Loucy (cell line): ENCODE results near the gene DLK2.

Experiments
- H2AFZ ChIP-seq: fragments of 200-600 bp; sonication (generic); 2 replicates; pipeline ENCODE4 v1.6.0; 2016; ENCODE audit warnings: antibody characterized with exemption, mild to moderate bottlenecking, low read length, moderate library complexity
- H3F3A ChIP-seq: fragments of 200-600 bp; 2 replicates; pipeline ENCODE4 v1.6.0; 2016; ENCODE audit warnings: antibody characterized with exemption, low read depth, mild to moderate bottlenecking
- H3K27me3 ChIP-seq: fragments of 200-600 bp; sonication (generic); 2 replicates; pipeline ENCODE4 v1.6.1; 2014; ENCODE audit warnings: low read length, mild to moderate bottlenecking; ENCODE audit not compliant: insufficient read depth, poor library complexity, severe bottlenecking
- H3K36me3 ChIP-seq: fragments of 200-600 bp; sonication (generic); 2 replicates; pipeline ENCODE4 v1.6.1; 2016; ENCODE audit warnings: low read length; ENCODE audit not compliant: insufficient read depth
- H3K4me1 ChIP-seq: fragments of 200-600 bp; sonication (generic); 2 replicates; pipeline ENCODE4 v1.5.1; 2014; ENCODE audit warnings: low read length, mild to moderate bottlenecking; ENCODE audit not compliant: insufficient read depth, poor library complexity, severe bottlenecking
- H3K4me2 ChIP-seq: fragments of 200-600 bp; sonication (generic); 2 replicates; pipeline ENCODE4 v1.6.0; 2014; ENCODE audit warnings: antibody characterized with exemption, low read length, low read depth, mild to moderate bottlenecking; ENCODE audit not compliant: poor library complexity, severe bottlenecking
- H3K4me3 ChIP-seq: fragments of 200-600 bp; sonication (generic); 2 replicates; pipeline ENCODE4 v1.5.1; 2014; ENCODE audit warnings: low read length, mild to moderate bottlenecking, mixed read lengths; ENCODE audit not compliant: poor library complexity, severe bottlenecking
- H3K79me2 ChIP-seq: fragments of 200-600 bp; sonication (generic); 2 replicates; pipeline ENCODE4 v1.6.1; 2014; ENCODE audit warnings: low read length; ENCODE audit not compliant: insufficient read depth
- H3K9ac ChIP-seq: fragments of 200-600 bp; sonication (generic); 2 replicates; pipeline ENCODE4 v1.6.0; 2014; ENCODE audit warnings: mild to moderate bottlenecking, low read depth, low read length, moderate library complexity; ENCODE audit not compliant: poor library complexity, severe bottlenecking
- H3K9me2 ChIP-seq: fragments of 200-600 bp; sonication (generic); replicated peaks from 2 replicates; pipeline ENCODE4 v1.6.1; 2016; ENCODE audit warnings: low read depth, low read length, mixed read lengths
- H3K9me3 ChIP-seq: fragments of 200-600 bp; sonication (generic); 2 replicates; pipeline ENCODE4 v1.6.1; 2014; ENCODE audit warnings: mild to moderate bottlenecking, antibody characterized with exemption, low read length, low read depth; ENCODE audit not compliant: insufficient read depth
- H4K20me1 ChIP-seq: fragments of 200-600 bp; sonication (generic); 2 replicates; pipeline ENCODE4 v1.6.0; 2014; ENCODE audit warnings: antibody characterized with exemption, low read length, mild to moderate bottlenecking; ENCODE audit not compliant: insufficient read depth, poor library complexity, severe bottlenecking
- EZH2phosphoT487 ChIP-seq: fragments of 200-600 bp; IDR thresholded peaks from 2 replicates; pipeline ENCODE4 v1.6.1; 2018; ENCODE audit warnings: antibody characterized with exemption, mild to moderate bottlenecking, moderate library complexity, borderline replicate concordance
- TF ChIP-seq, protein P1 (sequence below): fragments of 200-600 bp; sonication (generic); conservative IDR thresholded peaks from 2 replicates; pipeline ENCODE4 v1.5.1; 2014; ENCODE audit warnings: mild to moderate bottlenecking, antibody characterized with exemption, low read length

DLK2 gene

DNA sequence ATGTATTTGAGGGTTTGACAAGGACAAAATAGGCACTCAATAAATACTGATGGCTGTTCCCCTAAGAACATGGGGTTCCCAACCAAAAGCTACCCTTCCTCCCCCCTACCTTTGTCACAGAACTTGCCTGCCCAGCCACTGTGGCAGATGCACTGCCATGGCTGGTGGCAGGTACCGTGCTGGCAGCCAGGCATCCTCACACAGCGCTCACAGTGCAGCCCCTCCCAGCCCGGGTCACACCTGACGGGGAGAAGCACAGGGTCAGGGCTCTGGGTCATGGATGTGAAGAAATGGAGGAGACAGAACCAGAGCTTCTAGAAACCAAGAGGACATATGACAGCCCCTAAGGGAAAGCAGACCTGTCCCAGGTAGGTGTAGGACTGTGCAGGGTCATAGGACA is 2.5 kb downstream of the DLK2 start:
- H3K9ac ChIP-seq: no peak overlapping the region
- H4K20me1 ChIP-seq: no peaks in the 10 kb centered on the region
- no peaks in the 10 kb centered on the region for H3F3A ChIP-seq
- no peaks in the 10 kb centered on the region for H3K9me2 ChIP-seq
- H3K9me3 ChIP-seq: no peaks in the 10 kb centered on the region
- H3K4me2 ChIP-seq: no peak overlapping the region
- H3K4me3 ChIP-seq: no peak overlapping the region
- H2AFZ ChIP-seq: no peak overlapping the region
- no peak for TF ChIP-seq EZH2phosphoT487
- TF ChIP-seq, protein P1, sequence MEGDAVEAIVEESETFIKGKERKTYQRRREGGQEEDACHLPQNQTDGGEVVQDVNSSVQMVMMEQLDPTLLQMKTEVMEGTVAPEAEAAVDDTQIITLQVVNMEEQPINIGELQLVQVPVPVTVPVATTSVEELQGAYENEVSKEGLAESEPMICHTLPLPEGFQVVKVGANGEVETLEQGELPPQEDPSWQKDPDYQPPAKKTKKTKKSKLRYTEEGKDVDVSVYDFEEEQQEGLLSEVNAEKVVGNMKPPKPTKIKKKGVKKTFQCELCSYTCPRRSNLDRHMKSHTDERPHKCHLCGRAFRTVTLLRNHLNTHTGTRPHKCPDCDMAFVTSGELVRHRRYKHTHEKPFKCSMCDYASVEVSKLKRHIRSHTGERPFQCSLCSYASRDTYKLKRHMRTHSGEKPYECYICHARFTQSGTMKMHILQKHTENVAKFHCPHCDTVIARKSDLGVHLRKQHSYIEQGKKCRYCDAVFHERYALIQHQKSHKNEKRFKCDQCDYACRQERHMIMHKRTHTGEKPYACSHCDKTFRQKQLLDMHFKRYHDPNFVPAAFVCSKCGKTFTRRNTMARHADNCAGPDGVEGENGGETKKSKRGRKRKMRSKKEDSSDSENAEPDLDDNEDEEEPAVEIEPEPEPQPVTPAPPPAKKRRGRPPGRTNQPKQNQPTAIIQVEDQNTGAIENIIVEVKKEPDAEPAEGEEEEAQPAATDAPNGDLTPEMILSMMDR: no peak
- no peaks in the 10 kb centered on the region for H3K36me3 ChIP-seq
- H3K4me1 ChIP-seq: no peaks in the 10 kb centered on the region
- H3K79me2 ChIP-seq: no peaks in the 10 kb centered on the region
- no peaks in the 10 kb centered on the region for H3K27me3 ChIP-seq

GRCh38 chr6:43451939-43452338 is 3.4 kb downstream of the DLK2 start:
- Histone ChIP-seq H3K9me3 (no peaks in the 10 kb centered on the region), H3K9ac (no peak overlapping the region), H4K20me1 (no peaks in the 10 kb centered on the region), H3K4me1 (no peaks in the 10 kb centered on the region), H3K79me2 (no peaks in the 10 kb centered on the region), H3K4me2 (no peak overlapping the region), H3K4me3 (no peak overlapping the region), H3K27me3 (no peaks in the 10 kb centered on the region), H3K36me3 (no peaks in the 10 kb centered on the region), H2AFZ (no peak overlapping the region), H3F3A (no peaks in the 10 kb centered on the region), H3K9me2 (no peaks in the 10 kb centered on the region)
- no peak for TF ChIP-seq EZH2phosphoT487
- TF ChIP-seq, protein P1: no peak

GRCh38 chr6:43451348-43451747 is 4.0 kb downstream of the DLK2 start:
- Histone ChIP-seq H3K4me3 (no peak overlapping the region), H3K9me2 (no peaks in the 10 kb centered on the region), H3K4me1 (no peaks in the 10 kb centered on the region), H3K27me3 (no peaks in the 10 kb centered on the region), H3K9me3 (no peaks in the 10 kb centered on the region), H3K79me2 (no peaks in the 10 kb centered on the region), H3K9ac (no peak overlapping the region), H3K36me3 (no peaks in the 10 kb centered on the region), H2AFZ (no peak overlapping the region), H3F3A (no peaks in the 10 kb centered on the region), H3K4me2 (no peak overlapping the region), H4K20me1 (no peaks in the 10 kb centered on the region)
- TF ChIP-seq, protein P1: no peak
- TF ChIP-seq EZH2phosphoT487: no peak
